Left renal cortex interstitium (tissue), 4 donors: ENCODE data around the gene UBR4. TPM values are rescaled to one million over a fixed set of nuclear protein-coding genes. Genes with fewer than 3 reads are reported as not detected.
"Not testable (repeated sequence)": the region's sequence is repeated elsewhere in the genome, so short reads cannot be mapped to it uniquely, and the experiment has no call there.

Source experiments
- DNase-seq, 4 donors: peaks; one replicate each; pipeline ENCODE4 v3.0.0-alpha.2; 2013; ENCODE audit warnings: low read depth in 4 of 4, low spot score in 2 of 4, missing footprints in 1 of 4
- polyA plus RNA-seq, 4 donors: library from polyadenylated mRNA; unstranded; fragments of 120-200 nt; gene quantifications; one replicate each; pipeline ENCODE4 v1.2.1, GENCODE V29; 2013; ENCODE audit not compliant: insufficient read length in 4 of 4

Gene UBR4
- polyA plus RNA-seq, 4 donors: 99.6 to 159 (median 126) TPM

DNA sequence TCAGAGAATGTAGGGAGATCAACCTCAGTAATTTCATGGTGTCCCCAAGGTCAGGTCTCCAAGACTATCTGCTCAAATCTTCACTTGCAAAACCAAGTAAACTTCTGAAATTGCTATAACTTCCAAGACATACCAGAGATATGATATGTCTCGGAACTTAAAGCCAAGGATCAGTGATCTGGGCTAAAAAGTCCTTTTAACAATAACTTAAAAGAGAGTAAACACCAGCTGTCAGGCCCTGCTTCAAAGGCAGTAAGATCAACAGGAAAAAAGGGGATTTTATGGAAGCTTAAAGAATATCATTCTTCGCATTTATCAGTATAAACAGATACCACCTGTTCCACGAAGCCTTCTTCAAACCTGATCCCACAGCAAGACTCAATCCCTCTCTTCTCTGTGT is 13.7 kb downstream of the UBR4 start:
- no peak for DNase-seq

DNA sequence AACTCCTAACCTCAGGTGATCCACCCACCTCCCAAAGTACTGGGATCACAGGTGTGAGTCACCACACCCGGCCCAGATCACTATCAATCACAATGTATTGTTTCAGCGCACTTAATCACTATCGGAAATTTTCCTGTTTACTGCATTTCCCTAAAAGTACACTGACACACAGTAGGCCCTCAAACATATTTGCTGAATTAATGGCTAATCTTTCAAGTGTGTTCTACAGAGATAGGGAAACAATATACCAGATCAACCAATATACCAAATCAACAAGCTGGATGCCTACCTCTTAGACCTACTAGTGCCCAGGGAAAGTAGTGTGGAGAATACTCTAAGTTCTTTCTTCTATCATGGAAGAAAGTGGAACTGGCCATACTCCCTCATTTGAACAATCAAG is 17.1 kb downstream of the UBR4 start:
- DNase-seq: no peak

- DNase-seq: no peak
These were observed 18.3 kb downstream of the UBR4 start for GRCh38 chr1:19191811-19192210.

DNA sequence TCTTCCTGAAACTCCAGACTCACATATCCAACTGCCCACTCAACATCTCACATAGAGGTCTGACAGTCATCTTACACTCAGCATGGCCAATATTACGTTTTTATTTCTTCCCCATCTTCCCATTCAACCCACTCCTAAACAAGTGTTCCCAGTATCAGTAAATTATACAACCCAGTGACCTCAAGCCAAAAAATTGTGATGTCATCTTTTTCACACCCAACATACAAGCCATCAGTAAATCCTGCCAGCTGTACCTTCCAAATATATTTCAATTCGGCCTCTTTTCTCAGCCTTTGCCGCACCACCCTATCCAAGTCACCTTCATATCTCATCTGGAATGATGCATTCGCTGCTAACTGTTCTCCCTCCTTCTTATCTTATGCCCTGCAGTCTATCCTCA is 19.6 kb downstream of the UBR4 start:
- DNase-seq: no peak

- DNase-seq: no peak
These were observed 20.8 kb downstream of the UBR4 start for GRCh38 chr1:19189270-19189669.

- DNase-seq: no peak
These were observed 22.2 kb downstream of the UBR4 start for GRCh38 chr1:19187852-19188251.

- DNase-seq: no peak
These were observed 24.1 kb downstream of the UBR4 start for GRCh38 chr1:19186001-19186400.

DNA sequence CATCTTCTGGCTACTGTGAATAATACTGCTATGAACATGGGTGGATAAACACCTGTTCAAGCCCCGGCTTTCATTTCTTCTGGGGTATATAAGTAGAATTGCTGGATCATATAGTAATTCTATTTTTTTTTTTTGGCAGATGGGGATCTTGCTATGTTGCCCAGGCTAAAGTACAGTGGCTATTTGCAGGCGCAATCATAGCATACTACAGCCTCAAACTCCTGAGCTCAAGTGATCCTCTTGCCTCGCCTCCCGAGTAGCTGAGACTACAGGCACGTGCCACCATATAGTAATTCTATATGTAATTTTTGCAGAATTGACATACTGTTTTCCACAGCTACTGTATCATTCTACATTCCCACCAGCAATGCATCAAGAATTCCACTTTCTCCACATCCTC is 27.8 kb downstream of the UBR4 start:
- DNase-seq: no peak

- not testable (repeated sequence) for DNase-seq
These were observed 29.8 kb downstream of the UBR4 start for GRCh38 chr1:19180265-19180657.

GRCh38 chr1:19179597-19180264 is 30.3 kb downstream of the UBR4 start:
- DNase-seq: no peak

DNA sequence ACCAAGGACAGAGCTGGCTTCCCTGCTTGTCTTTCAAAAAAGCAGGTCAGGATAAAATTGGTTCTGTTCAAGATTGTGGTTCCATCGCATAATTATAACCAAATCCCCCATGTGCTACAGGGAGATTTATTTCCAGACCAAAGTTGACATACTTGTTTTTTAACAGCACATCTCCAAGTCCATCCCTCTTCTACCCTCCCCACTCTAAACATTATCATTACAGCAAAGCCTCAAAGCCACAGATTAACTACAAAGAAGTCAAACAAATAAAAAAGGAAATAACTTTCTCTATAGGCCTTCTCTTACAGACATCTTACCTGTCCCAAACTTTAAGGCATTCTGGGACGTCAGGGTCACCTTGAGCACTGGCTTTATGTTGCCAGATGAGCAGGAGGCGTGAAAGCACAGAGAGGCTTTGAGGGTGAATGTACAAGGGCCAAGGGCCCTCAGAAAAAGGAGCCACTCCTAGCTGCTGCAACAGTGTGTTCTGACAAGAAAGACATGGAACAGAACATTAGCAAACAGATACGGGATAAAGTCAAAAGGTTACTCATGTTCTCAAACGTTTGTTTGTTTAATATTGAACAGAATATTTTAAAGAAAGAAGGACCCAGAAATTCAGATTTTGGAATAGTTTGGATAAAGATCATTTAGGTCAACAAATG is 31.2 kb downstream of the UBR4 start:
- no peak for DNase-seq

DNA sequence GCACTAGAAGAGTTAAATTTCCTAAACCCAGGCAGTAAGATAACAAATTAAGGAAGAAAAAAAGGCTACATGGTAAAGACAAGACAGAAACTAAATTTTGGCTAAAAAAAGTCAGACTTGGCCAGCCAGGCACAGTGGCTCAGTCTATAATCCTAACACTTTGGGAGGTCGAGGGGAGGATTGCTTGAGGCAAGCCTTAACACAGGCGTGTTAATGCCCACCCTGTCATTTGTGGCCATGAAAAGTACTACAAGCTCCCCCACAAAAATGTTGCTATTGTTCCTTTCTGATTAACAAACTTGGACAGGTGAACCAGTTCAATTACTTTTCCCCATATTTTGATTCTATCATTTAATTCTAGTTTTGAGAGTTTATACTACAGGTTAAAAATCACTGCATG is 32.3 kb downstream of the UBR4 start:
- no peak for DNase-seq

DNA sequence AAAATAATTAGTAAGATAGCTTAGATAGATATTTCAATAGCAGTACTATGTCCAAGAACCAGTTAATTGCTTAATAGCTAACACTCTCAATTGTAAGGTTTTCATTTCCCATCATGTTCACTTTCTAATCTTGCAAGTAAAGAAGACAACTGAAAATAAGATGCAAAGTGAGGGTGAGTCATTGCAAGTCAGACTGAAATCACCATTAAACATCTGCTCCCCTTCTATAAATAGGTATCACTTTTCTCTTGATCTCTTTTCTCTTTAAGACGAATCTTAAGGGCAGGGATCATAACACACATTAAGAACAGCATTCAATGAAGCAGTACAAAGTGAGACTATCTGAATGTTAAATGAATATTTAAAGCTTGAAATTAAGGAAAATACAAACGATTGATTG is 40.4 kb downstream of the UBR4 start:
- DNase-seq: no peak

GRCh38 chr1:19167140-19167539 is 42.9 kb downstream of the UBR4 start:
- no peak for DNase-seq

- no peak for DNase-seq
These were observed 44.0 kb downstream of the UBR4 start for GRCh38 chr1:19166066-19166465.

GRCh38 chr1:19165501-19165900 is 44.6 kb downstream of the UBR4 start:
- no peak for DNase-seq

GRCh38 chr1:19164274-19165015 is 45.6 kb downstream of the UBR4 start:
- DNase-seq: no peak

DNA sequence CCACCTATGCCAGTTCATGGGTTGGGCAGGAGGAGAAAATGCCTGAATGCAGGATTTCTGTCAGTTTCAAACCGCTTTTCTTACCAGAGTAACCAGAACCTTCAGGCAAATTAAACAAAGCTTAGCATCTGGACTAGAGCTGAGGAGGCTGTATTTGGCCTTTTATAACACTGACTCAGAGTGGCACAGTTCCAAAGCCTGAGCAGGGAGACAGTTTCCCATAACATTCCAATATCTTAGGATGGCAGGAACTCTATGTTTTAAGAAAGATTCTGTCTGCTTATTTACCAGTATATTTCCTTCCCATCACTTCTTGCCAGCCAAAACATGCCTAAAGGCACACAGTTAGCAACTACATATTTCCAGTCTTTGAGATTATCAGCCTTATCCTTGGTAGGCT is 46.8 kb downstream of the UBR4 start:
- no peak for DNase-seq

DNA sequence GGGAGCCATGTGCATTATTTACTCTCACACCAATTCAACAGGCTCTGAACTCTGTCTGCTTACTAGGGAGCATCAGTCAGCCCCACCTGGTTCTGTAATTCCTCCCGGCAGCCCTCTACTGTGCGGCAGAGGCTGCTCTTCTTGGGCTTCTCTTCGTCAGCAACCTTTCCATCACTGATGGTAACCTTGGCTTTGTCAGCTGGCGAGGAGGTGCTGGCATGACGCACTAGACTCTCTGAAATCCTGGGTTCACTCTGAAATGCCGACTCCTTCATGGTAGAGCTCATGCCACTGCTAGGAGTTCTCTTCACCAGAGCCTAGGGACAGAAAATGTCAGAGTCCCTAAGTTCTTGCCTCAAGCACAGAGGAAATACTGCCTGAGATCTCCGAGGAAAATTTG is 49.2 kb downstream of the UBR4 start:
- no peak for DNase-seq

- DNase-seq: no peak
These were observed 52.4 kb downstream of the UBR4 start for GRCh38 chr1:19157653-19158052.

DNA sequence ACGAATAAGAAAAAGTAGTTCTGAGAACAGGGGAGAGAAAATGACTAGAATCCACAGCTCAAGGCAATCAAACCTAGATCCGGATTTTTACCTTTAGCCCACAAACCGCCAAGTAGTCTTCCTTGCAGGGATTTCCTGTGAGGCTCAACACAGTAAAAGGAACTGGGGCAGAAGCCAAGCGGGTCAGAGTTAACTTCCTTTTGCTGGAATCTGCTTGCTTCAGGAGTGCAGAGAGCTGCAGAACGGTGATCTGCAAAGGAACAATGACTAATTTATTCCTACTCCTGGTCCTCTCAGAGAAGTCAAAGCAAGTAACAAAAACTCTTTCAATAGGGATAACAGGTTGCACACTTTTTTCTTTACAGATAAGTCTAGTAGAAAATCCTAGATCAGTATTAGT is 53.4 kb downstream of the UBR4 start:
- DNase-seq: no peak

GRCh38 chr1:19154876-19155275 is 55.2 kb downstream of the UBR4 start:
- no peak for DNase-seq
